ENCODE data around the gene GOLGA5.

Gene GOLGA5

GRCh38 chr14:92885279-92886061, 91.4 kb downstream of the GOLGA5 start:
- DNase-seq: no peak

GRCh38 chr14:92886337-92886736, 92.2 kb downstream of the GOLGA5 start:
- DNase-seq: no peak

- DNase-seq: no peak
These were observed 93.1 kb downstream of the GOLGA5 start for GRCh38 chr14:92887157-92887556.

- no peak for DNase-seq
These were observed 94.8 kb downstream of the GOLGA5 start for GRCh38 chr14:92888896-92889295.
